ENCODE results near the gene PRRG1.
"Not testable (repeated sequence)": the region's sequence is repeated elsewhere in the genome, so short reads cannot be mapped to it uniquely, and the experiment has no call there.

The PRRG1 gene

DNA sequence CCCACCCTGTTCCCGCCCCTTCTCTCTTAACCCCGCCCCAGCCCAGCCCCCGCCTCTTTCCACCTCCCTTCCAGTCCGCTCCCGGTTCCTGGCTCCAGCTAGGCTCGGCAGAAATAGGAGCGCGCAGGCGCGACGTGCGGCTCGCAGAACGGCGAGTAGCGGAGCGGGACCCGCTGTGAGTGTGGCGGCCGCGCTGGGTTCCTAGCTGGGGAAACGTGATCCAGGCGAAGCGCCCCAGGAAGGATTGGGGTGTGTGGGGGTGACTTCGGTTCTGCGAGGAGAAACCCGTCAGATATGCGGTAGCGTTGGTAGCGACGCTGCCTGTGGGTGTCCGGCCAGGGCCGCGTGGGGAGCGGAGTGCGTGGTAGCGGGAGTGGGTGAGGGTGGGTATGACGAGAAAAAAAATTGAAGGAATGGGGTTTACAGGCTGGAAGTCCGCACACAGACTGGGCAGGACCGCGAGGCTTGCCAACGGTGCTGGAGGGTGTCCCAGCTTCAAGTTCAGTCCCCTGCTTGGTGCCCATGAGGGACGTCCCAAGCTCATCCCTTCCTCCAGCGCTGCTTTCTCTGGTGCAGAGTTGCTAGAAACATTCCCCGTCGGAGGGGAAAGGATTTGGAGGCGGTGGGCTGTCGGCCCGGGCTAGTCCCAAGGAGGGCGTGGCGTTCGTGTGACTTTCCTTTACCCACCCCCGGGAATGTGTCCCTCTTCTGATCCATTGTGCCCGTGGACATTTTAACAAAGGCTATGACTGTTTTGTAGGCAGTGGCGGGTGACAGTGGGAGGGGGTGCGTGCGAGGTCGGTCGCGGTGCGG, at the start of gene PRRG1:
PRRG1 (plus strand) TSS at position 144 of the 813 bp plus-strand sequence. CDS start 56,886 bp downstream, outside the sequence.
- DNase-seq (ENCODE audit: low read depth), result peak; percentile 24

DNA sequence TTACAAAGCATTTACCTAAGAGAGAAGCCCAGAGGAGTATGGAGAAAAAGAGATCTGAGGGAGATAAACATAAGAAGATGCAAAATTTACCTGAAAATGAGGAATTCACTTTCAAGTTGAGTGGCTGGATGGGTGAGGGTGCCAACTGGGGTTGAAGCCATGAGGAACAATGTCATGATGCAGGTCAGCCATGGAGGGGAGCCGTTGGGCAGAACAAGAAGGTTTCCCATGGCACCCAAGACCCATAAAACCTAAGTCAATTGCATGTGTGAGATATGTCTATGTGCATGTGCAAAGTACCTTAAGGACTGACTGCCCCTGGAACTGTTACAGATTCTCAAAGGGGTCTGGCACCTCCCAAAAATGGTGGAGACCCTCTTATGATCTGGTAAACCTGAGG, 46.6 kb upstream of the PRRG1 start:
- DNase-seq (ENCODE audit: low read depth), result no peak

DNA sequence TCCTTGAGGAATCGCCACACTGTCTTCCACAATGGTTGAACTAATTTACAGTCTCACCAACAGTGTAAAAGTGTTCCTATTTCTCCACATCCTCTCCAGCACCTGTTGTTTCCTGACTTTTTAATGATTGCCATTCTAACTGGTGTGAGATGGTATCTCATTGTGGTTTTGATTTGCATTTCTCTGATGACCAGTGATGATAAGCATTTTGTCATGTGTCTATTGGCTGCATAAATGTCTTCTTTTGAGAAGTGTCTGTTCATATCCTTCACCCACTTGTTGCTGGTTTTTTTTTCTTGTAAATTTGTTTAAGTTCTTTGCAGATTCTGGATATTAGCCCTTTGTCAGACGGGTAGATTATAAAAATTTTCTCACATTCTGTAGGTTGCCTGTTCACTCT, 43.9 kb upstream of the PRRG1 start:
- DNase-seq (ENCODE audit: low read depth), result not testable (repeated sequence)

DNA sequence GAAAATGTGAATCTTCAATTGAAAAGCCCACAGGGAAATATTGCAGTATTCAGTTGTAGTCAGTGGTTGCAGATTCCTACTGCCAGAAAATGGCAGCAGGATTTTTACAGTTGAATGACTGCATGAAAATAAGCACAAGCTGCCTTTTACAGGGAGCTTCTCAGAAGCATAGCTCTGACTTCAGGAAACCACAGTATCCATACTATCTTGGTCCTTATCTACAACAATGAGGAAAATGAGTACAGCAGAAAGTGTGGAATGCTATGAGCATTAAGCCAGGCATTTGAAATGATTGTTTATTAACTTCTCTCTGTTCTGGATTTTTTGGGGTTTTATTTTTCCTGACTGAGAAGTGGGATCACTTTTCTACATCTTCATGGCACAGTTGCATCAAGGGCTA, 34.6 kb upstream of the PRRG1 start:
- DNase-seq (ENCODE audit: low read depth), result no peak

DNA sequence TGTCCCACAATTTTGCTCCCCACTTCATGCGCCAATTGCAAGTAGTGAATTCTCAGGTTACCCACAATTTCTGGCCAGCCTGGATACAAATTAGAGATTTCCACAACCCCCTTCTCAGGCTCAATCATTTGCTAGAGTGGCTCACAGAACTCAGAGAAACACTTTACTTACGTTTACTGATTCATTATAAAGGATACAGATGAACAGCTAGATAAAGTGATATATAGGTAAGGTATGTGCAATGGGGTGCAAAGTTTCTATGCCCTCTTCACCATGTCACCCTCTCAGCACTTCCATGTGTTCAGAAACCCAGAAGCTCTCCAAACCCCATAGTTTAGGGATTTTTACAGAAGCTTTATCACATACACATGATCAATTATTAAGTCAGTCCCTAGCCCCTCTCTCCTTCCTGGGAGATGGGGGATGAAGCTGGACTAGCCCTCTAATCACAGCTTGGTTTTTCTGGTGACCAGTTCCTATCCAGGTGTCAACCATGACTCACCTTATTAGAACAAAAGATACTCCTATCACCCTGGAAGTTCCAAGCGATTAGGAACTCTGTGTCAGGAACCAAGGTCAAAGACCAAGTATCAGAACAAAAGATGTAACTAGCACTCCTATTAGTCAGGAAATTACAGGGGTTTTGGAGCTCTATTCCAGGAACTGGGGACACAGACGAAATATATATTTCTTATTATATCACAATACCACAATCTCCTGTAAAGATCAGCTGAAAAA, 33.5 kb upstream of the PRRG1 start:
- DNase-seq (ENCODE audit: low read depth), result no peak

DNA sequence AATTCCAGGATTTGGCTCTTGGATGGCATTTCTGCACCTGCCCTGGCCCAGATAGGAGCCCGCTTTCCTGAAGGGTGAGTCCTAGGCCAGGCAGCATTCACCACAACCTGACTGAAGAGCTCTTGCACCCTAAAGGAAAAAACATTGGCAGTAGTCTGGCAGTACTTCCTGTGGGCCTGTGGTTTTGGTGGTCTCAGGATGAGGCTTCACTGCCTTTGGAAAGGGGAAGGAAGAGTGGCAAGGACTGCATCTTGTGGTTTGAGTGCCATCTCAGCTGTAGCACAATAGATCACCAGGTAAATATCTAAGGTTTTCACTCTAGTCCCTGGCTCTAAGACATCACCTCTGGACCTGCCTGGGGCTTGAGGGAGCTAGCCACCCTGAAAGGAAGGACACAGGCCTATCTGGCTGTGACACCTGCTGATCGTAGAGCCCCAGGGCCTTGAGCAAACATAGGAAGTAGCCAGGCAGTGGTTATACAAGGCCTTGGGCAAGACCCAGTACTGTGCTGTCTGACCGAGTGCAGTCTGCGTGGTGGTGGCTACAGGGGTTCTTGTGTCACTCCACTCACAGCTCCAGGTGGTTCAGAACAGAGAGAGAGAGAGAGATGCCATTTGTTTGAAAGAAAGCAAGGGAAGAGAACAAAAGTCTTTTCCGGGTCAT, 28.5 kb upstream of the PRRG1 start:
- no peak for DNase-seq (ENCODE audit: low read depth)

DNA sequence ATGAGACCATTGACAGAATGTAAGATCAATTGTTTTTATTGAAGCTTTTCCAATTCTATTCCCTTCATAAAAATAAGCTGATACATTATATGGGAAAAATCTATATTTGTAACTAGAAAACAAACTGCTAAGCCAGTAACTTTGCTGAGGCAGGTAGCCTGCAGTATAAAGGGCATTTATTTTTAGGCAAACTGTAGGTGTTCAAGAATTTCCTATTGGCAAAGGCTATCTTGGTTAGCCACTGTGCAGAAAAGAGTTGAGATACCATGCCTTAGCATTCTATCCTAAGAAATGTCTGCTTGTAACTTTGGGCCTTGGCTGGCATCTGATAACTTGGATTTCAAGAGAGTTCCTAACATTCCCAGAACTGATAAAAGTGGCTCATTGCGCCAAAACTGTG, 18.5 kb upstream of the PRRG1 start:
- DNase-seq (ENCODE audit: low read depth), result no peak

DNA sequence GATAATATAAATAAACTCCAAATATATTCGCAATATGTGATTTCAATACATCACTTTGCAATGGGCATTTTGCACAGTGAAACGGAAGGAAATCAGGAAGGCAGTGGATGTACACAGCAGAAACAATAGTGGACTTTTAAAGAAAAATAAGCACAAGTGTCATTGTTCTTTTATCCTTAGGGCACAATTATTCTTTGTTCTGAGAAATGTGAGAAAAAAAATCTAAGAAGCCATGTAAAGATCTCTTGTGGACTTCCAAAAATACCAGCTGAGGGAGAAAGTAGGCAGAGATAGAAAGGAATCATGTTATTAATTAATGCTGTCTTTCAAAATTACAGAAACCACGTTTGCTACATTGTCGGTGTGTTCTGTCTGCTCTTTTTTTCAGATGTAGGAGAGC, 17.6 kb upstream of the PRRG1 start:
- no peak for DNase-seq (ENCODE audit: low read depth)

DNA sequence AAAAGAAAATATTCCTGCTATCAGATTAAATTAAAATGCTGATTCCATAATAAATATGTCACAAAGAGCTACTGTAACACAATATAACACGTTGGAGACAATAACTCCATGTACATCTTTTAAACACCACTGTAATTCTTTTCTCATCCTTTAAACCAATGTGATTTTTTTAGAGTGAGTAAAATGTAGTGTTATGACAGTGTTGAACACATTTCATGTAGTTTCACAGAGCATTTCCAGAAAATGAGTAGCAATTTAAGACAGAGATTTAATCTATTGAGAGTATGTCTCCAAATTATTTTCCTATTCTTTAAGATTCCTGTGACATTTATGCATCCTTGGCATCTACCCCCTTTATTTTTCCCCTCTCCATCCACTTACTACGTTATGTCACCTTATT, 17.1 kb upstream of the PRRG1 start:
- DNase-seq (ENCODE audit: low read depth), result no peak

DNA sequence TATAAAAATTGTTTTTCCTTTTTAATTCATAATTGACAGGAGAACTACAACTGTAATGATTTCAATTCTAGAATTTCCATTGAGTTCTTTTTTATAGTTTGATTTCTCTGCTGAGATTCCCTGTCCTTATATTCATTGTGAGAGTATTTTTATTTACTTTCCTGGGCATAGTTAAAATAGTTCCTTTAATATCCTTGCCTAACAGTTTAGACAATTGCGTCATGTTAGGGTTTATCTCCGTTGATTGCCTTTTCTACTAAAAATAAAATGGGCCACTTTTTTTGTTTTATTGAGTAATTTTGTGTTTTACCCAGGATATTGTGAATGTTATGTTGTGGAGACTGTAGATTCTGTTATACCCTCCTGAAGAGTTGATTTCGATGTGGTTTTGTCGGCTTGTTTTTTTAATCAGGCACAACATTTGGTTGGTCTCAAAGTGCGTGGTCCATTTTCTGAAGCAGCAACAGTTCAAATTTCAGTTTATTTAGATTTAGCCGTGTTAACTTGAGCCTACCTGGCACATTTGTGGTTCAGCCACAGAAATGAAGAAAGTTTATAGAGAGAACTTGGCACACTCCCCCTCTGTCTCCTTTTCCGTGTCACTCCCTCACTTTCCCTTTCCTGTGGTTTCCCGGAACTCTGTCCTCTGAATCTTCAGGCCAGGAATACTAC, 16.0 kb upstream of the PRRG1 start:
- no peak for DNase-seq (ENCODE audit: low read depth)

DNA sequence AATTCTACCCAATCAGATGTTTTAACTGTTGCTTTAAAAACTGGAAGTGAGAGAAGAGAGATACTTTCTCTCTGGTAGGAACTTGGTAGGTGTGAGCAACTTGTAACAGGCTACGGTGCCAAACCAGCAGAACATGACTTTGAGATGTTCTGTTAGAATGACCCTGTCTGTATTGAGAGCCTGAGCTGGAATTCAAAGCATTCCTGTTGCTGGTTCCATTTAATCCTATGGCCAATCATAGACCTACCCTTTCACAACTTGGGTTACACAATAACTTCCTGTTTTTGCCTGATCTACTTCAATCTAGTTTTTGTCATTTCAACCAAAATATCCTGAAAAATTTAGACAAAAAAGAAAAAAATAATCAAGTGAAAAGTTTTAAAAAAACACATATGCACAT, 1.7 kb upstream of the PRRG1 start:
- DNase-seq (ENCODE audit: low read depth), result no peak

DNA sequence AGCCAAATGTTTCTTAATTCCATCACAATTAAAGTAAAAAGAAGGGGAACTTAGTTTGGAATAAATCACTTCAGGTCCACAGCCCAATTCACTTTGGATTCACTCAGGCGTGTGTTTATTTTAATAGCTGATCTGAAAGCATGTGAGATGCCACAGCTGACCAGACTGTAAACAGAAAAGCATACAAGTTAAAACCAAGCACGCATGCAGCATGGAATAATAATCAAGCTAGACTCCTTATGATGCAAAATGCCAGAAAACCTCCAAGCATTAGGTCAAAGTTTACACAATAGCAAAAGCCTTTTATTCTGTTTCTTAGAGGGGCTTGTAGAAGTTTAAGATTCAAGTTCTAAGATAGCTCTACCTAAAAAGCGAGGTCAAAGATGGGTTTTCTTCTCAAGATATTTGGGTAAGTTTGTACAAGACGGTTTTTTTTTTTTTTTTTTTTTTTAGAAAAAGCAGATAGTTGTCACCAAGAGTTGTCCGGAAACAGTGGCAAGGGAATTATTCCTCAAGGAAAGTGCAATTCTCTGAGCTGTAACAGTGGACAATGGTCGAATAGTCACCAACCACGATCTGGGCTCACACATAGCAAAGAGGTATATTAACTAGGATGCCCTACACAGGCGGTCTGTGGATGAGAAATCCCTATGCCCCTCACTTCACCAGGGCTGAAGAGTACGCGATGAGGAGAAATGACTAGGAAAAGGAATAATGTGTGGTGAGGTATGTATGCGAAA, 763 bp upstream of the PRRG1 start:
- no peak for DNase-seq (ENCODE audit: low read depth)

DNA sequence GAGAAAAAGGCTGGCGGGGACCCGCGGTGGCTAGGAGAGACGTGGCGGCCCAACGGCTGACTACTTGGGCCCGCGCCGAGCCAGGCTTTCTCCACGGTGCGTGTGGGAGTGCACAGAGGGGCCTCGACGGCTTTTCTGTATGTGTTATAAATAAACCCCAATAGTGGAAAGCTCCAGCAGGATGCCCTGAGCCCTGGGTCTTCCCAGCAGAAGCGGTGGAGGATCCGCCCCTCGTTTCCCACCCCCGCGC, 268 bp upstream of the PRRG1 start:
- DNase-seq (ENCODE audit: low read depth), result no peak

DNA sequence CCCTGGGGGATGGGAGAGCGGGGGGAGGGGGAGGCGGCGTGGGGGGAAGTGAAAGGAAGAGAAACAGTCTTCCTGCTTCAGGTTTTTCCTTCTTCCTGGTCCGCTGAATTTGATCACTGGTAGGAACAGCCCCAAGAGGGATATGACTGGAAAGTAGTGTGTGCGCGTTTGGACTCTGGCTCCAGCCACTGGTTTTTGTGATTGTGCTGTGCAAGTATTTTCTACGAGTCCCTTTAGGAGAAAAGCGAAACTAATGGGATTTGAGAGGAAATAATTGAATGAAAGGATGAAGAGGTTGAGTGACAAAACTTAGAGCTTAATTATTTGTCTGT, 836 bp downstream of the PRRG1 start:
- DNase-seq (ENCODE audit: low read depth), result no peak

DNA sequence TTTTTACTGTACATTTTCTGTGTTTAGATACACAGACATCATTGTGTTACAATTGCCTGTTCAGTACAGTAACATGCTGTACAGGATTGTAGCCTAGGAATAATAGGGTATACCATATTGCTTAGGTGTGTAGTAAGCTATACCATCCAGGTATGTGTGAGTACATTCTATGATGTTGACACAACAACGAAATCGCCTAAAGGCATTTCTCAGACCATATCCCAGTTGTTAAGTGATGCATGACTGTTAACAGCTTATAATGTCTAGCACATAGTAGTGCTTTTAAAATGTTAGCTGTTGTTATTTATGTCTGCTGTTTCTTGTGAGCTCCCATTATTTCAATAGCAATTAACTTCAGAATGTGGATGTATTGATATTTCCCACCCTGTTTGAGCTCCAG, 4.5 kb downstream of the PRRG1 start:
- DNase-seq (ENCODE audit: low read depth), result no peak

DNA sequence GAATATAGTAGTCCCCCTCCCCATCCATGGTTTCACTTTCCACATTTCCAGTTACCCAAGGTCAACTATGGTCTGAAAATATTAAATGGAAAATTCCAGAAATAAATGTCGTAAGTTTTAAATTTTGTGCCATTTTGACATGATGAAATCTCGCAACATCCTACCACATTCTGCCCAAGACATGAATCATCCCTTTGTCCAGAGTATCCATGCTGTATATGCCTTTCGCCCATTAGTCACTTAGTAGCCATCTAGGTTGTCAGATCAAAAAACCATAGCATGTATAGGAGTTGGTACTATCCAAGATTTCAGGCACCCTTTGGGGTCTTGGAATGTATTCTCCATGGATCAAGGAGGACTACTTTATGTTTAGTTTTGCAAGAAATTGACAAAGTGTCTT, 8.3 kb downstream of the PRRG1 start:
- DNase-seq (ENCODE audit: low read depth), result no peak

DNA sequence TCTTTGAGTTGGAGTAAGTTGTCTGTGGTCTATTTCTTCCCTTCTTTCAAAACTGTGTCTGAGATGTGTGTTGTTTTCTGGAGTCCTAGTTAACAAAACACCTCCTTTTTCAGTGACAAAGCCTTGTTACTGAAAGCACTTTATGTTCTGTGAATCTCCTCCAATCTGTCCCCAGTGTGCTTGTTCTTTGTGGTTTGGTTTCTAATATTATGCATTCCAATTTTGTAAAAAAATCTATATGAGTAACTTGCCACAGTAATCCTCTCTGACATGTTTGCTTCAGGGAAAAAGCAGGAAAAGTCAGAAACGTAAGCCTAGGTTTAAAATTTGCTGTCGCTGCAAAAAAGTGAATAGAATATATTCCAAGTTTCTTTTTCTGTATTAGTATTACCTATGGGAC, 12.4 kb downstream of the PRRG1 start:
- DNase-seq (ENCODE audit: low read depth), result no peak

DNA sequence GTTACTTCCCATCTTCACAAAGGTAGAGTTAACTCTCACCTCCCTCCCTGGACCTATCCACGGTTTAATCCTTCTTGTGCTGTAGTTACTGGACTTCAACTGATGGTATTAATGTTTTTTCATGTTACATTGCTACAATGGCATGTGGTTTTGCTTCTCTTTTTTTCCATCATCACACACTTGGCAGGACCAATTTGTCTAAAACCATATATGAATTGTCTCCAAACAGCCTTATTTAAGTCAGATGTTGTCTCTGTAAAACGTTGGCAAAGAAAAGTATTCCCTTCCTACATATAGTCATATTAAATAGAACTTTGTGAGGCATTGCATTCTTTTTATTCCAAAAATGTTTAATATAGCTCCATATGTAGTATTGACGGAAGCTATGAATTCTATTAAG, 15.5 kb downstream of the PRRG1 start:
- no peak for DNase-seq (ENCODE audit: low read depth)

DNA sequence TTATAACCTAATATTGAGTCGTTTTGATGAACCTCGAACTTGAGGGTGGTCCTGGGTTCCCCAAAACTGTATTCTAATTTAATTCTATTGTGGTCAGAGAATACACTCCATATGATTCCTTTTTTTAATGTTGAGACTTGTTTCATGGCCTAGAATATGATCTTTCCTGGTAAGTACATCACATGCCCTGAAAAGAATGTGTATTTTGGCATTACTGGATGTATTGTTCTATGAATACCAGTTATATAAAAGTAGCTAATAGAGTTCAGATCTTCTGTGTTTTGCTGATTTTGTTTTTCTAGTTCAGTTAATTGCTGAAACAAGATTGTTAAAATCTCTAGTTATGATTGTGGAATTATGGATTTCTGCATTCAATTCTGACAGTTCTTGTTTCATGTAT, 18.8 kb downstream of the PRRG1 start:
- no peak for DNase-seq (ENCODE audit: low read depth)

DNA sequence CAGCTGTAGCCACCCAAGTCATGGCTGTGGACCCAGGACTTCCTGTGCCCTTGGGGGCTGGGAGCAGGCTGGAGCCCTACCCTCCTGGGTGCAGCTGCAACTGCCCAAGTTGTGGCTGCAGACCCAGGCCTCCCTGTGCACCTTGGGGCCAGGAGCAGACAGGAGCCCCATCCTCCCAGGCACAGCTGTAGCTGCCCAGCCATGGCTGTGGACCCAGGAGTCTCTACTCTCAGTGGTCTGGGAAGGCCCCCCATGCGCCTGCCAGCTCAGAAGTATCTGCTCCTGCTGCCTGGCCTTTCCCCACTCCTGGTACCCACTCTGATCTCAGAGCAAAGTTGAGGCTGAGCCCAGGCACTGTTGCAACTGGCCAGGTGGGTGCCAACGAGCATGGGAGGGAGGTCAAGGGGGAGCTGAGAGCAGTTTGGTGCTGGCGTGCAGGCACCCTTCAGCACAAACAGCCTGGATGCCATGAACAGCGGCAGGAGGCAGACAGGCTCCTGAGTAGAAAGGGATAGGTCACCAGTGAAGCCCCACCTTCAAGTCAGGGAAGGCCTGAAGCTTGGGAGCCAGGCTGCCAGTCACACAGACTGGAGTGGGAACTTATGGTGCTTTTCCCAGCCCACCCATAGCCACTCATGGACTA, 21.5 kb downstream of the PRRG1 start:
- no peak for DNase-seq (ENCODE audit: low read depth)

DNA sequence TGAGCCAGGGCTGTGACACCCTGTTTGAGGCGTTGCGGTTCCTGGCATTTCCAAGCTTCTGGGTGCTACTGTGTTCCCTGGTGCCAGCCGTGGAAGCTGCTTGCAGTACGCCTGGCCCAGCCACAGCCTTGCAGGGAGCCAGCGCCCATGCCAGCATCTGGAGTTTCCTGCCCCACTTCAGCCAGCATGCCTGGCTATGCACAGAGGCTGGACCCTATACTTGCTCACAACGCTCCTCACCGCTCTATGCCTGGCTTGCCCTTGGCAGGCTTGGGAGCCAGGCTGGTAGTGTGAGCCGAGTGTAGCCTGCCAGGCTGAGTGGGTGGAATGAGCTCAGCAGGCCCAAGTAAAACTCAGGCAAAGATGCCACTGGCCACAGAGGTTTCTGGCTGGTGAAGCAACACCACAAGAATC, 22.4 kb downstream of the PRRG1 start:
- DNase-seq (ENCODE audit: low read depth), result no peak

DNA sequence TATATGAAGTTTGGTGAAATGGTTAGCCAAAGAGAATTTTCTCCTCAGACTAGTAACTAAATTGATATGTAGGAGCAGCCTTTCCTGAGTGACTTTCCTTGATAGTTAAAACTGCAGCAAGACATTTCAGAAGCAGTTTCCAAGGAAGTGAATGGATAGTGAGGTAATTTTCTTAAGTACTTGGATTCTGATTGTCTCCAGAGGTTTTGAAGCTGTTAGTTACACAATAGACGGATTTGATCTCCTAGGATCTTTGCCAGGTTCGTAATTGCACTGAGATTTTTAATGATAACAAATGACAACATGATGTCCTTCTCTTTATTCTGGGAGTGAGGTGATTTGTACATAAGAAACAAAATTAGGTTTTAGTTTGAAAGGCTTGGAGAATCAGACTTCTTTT, 29.2 kb downstream of the PRRG1 start:
- DNase-seq (ENCODE audit: low read depth), result no peak
